MM.1S (cell line): Measurements from ENCODE around the gene CRADD.

Experiments
- DNase-seq: peaks from one replicate; pipeline ENCODE4 v3.0.0-alpha.2; 2015
- H2AFZ ChIP-seq: fragments of 300-600 bp; sonication (generic); 2 replicates; pipeline ENCODE4 v1.6.0; 2016; ENCODE audit warnings: antibody characterized with exemption, low read length
- H3F3A ChIP-seq: fragments of 300-600 bp; sonication (generic); 2 replicates; pipeline ENCODE4 v1.6.1; 2016; ENCODE audit warnings: mild to moderate bottlenecking, antibody characterized with exemption, low read length, moderate library complexity, mixed read lengths; ENCODE audit not compliant: insufficient read depth
- H3K27ac ChIP-seq: fragments of 300-600 bp; sonication (generic); 2 replicates; pipeline ENCODE4 v1.5.1; 2016; ENCODE audit warnings: mild to moderate bottlenecking, low read length
- H3K27me3 ChIP-seq: fragments of 300-600 bp; sonication (generic); replicated peaks from 2 replicates; pipeline ENCODE4 v1.6.0; 2016; ENCODE audit warnings: low read length; ENCODE audit not compliant: insufficient read depth
- H3K36me3 ChIP-seq: fragments of 300-600 bp; sonication (generic); replicated peaks from 2 replicates; pipeline ENCODE4 v1.6.1; 2016; ENCODE audit warnings: mild to moderate bottlenecking, low read length, mixed read lengths; ENCODE audit not compliant: insufficient read depth
- H3K4me1 ChIP-seq: fragments of 300-600 bp; sonication (generic); 2 replicates; pipeline ENCODE4 v1.6.1; 2016; ENCODE audit warnings: low read length, mixed read lengths
- H3K4me2 ChIP-seq: fragments of 300-600 bp; sonication (generic); 2 replicates; pipeline ENCODE4 v1.6.0; 2016; ENCODE audit warnings: low read depth, low read length
- H3K4me3 ChIP-seq: fragments of 300-600 bp; sonication (generic); 2 replicates; pipeline ENCODE4 v1.5.1; 2016; ENCODE audit warnings: low read length, mixed read lengths
- H3K79me2 ChIP-seq: fragments of 300-600 bp; sonication (generic); 2 replicates; pipeline ENCODE4 v1.6.1; 2016; ENCODE audit warnings: mixed run types, low read length, mixed read lengths
- H3K9ac ChIP-seq: fragments of 300-600 bp; sonication (generic); 2 replicates; pipeline ENCODE4 v1.6.1; 2016; ENCODE audit warnings: low read length, mixed read lengths
- H3K9me2 ChIP-seq: fragments of 300-600 bp; sonication (generic); replicated peaks from 2 replicates; pipeline ENCODE4 v1.6.1; 2016; ENCODE audit warnings: mild to moderate bottlenecking, low read length, mixed read lengths; ENCODE audit not compliant: insufficient read depth
- H3K9me3 ChIP-seq: fragments of 300-600 bp; sonication (generic); replicated peaks from 2 replicates; pipeline ENCODE4 v1.6.1; 2016; ENCODE audit warnings: mild to moderate bottlenecking, low read length, mixed read lengths; ENCODE audit not compliant: insufficient read depth
- H4K20me1 ChIP-seq: fragments of 300-600 bp; sonication (generic); 2 replicates; pipeline ENCODE4 v1.6.1; 2016; ENCODE audit warnings: mild to moderate bottlenecking, low read length, moderate library complexity, mixed read lengths; ENCODE audit not compliant: insufficient read depth
- CTCF ChIP-seq: fragments of 300-600 bp; sonication (generic); IDR thresholded peaks from 2 replicates; pipeline ENCODE4 v1.5.1; 2016; ENCODE audit warnings: antibody characterized with exemption, low read length, mixed read lengths
- EZH2 ChIP-seq: fragments of 300-600 bp; sonication (generic); optimal IDR thresholded peaks from 2 replicates; pipeline ENCODE3; 2017; ENCODE audit warnings: low read depth, mild to moderate bottlenecking, antibody characterized with exemption, low read length, mixed read lengths
- EZH2phosphoT487 ChIP-seq: fragments of 300-600 bp; sonication (generic); IDR thresholded peaks from 2 replicates; pipeline ENCODE4 v1.6.1; 2018; ENCODE audit warnings: antibody characterized with exemption, low read length

Gene CRADD

GRCh38 chr12:93896952-93897351, 219.8 kb downstream of the CRADD start:
- Histone ChIP-seq H3K9me2 (no peaks in the 10 kb centered on the region), H3K9me3 (no peaks in the 10 kb centered on the region), H3K4me3 (no peak overlapping the region), H3K9ac (no peak overlapping the region), H3K27me3 (no peaks in the 10 kb centered on the region), H3F3A (no peaks in the 10 kb centered on the region), H3K36me3 (no peaks in the 10 kb centered on the region), H4K20me1 (no peaks in the 10 kb centered on the region), H2AFZ (no peak overlapping the region), H3K79me2 (no peaks in the 10 kb centered on the region), H3K4me1 (no peaks in the 10 kb centered on the region), H3K27ac (no peak overlapping the region), H3K4me2 (no peak overlapping the region)
- no peak for TF ChIP-seq EZH2phosphoT487
- no peak for TF ChIP-seq EZH2
- TF ChIP-seq CTCF = no peak
- DNase-seq = no peak

- Histone ChIP-seq H3K4me3 (no peak overlapping the region), H3K36me3 (no peaks in the 10 kb centered on the region), H3K9ac (no peak overlapping the region), H4K20me1 (no peaks in the 10 kb centered on the region), H3K4me2 (no peak overlapping the region), H3K9me3 (no peaks in the 10 kb centered on the region), H3K4me1 (no peaks in the 10 kb centered on the region), H3K9me2 (no peaks in the 10 kb centered on the region), H3K79me2 (no peaks in the 10 kb centered on the region), H3F3A (no peaks in the 10 kb centered on the region), H3K27me3 (no peaks in the 10 kb centered on the region), H3K27ac (no peak overlapping the region), H2AFZ (no peak overlapping the region)
- TF ChIP-seq EZH2phosphoT487 = no peak
- DNase-seq = no peak
Observed at GRCh38 chr12:93901739-93902138, 224.6 kb downstream of the CRADD start.

- Histone ChIP-seq H3K27ac (no peak overlapping the region), H3K9me2 (no peaks in the 10 kb centered on the region), H3K4me2 (no peak overlapping the region), H2AFZ (no peak overlapping the region), H3K79me2 (no peaks in the 10 kb centered on the region), H3K4me3 (no peak overlapping the region), H3K9ac (no peak overlapping the region), H4K20me1 (no peaks in the 10 kb centered on the region), H3K9me3 (no peaks in the 10 kb centered on the region), H3K4me1 (no peaks in the 10 kb centered on the region), H3K27me3 (no peaks in the 10 kb centered on the region), H3K36me3 (no peaks in the 10 kb centered on the region), H3F3A (no peaks in the 10 kb centered on the region)
- no peak for DNase-seq
- TF ChIP-seq CTCF (no peak), EZH2 (no peak), EZH2phosphoT487 (no peak)
Observed at GRCh38 chr12:93902192-93902591, 225.0 kb downstream of the CRADD start.

- no peak overlapping the region for H3K27ac ChIP-seq
- no peaks in the 10 kb centered on the region for H3K4me1 ChIP-seq
- TF ChIP-seq CTCF (no peak), EZH2phosphoT487 (no peak), EZH2 (no peak)
Observed at GRCh38 chr12:93902736-93903562, 225.8 kb downstream of the CRADD start.

More at GRCh38 chr12:93902736-93903562, 225.8 kb downstream of the CRADD start:
- Histone ChIP-seq H3K36me3 (no peaks in the 10 kb centered on the region), H3K9ac (no peak overlapping the region), H3K9me3 (no peaks in the 10 kb centered on the region), H3K79me2 (no peaks in the 10 kb centered on the region), H3K4me3 (no peak overlapping the region), H3F3A (no peaks in the 10 kb centered on the region), H4K20me1 (no peaks in the 10 kb centered on the region), H2AFZ (no peak overlapping the region), H3K4me2 (no peak overlapping the region), H3K9me2 (no peaks in the 10 kb centered on the region), H3K27me3 (no peaks in the 10 kb centered on the region)
- no peak for DNase-seq
